Colonic mucosa (tissue), 4 donors: Measurements from ENCODE around the gene SCAF4. TPM values are rescaled to one million over a fixed set of nuclear protein-coding genes. Genes with fewer than 3 reads are reported as not detected.
"Not testable (repeated sequence)": the region's sequence is repeated elsewhere in the genome, so short reads cannot be mapped to it uniquely, and the experiment has no call there.

Source experiments
- DNase-seq: peaks from one replicate; pipeline ENCODE4 v3.0.0-alpha.2; 2020
- H3K27ac ChIP-seq: fragments of 200-600 bp; one replicate; pipeline ENCODE4 v1.8.0; 2021
- H3K27me3 ChIP-seq: fragments of 200-600 bp; one replicate; pipeline ENCODE4 v1.8.0; 2021
- H3K36me3 ChIP-seq: fragments of 200-600 bp; one replicate; pipeline ENCODE4 v1.8.0; 2021
- H3K4me1 ChIP-seq: fragments of 200-600 bp; one replicate; pipeline ENCODE4 v1.8.0; 2021; ENCODE audit warnings: mild to moderate bottlenecking
- H3K4me3 ChIP-seq: fragments of 200-600 bp; one replicate; pipeline ENCODE4 v1.8.0; 2021
- H3K9ac ChIP-seq, 2 donors: one replicate each; pipeline ENCODE4 v1.7.0; 2013; ENCODE audit warnings: control low read depth in 2 of 2, low read depth in 2 of 2, low read length in 2 of 2
- H3K9me3 ChIP-seq: fragments of 200-600 bp; one replicate; pipeline ENCODE4 v1.8.0; 2021
- CTCF ChIP-seq: fragments of 200-600 bp; IDR thresholded peaks from one replicate; pipeline ENCODE4 v1.8.0; 2022; ENCODE audit warnings: antibody characterized with exemption, mild to moderate bottlenecking
- intact Hi-C: fragments of 100-400 bp; cut with DNase I; formaldehyde crosslinking; loops from one replicate; pipeline ENCODE4 v1.14.1; 2022
- total RNA-seq, 2 donors: library from RNA; stranded (reverse); fragmentation: NEBNext Ultra II Directional in 1 of 2; extraction: Animal tissue kit (Norgen Biotek cat#: 25700) in 1 of 2; gene quantifications; one replicate each; pipeline ENCODE4 v1.2.1, GENCODE V29; 2021
- donor health status: healthy.
- donor health status: DM: no; HTN: no; CAD: no.
- donor health status: DM: no; HTN: no; CAD: no.

SCAF4 gene
- total RNA-seq, 2 donors from 2014 or later, result 35.1 to 35.9 TPM

- Histone ChIP-seq H3K4me1 (peaks cover 4% of the 10 kb centered on the region), H3K9ac (no peak overlapping the region), H3K36me3 (peaks cover 9% of the 10 kb centered on the region), H3K27me3 (no peaks in the 10 kb centered on the region), H3K27ac (no peak overlapping the region), H3K4me3 (no peak overlapping the region), H3K9me3 (no peaks in the 10 kb centered on the region)
- intact Hi-C loops, result no loop called here
- no peak for TF ChIP-seq CTCF
- DNase-seq, result no peak
Observed at GRCh38 chr21:31667639-31668038, 64.3 kb downstream of the SCAF4 start.

GRCh38 chr21:31667132-31667531, 64.8 kb downstream of the SCAF4 start:
- no peak for TF ChIP-seq CTCF
- no peak for DNase-seq
- no peaks in the 10 kb centered on the region for H3K27me3 ChIP-seq
- H3K4me1 ChIP-seq, result peaks cover 4% of the 10 kb centered on the region
- intact Hi-C loops, result no loop called here
- H3K9ac ChIP-seq, result no peak overlapping the region
- H3K9me3 ChIP-seq, result no peaks in the 10 kb centered on the region
- peaks cover 9% of the 10 kb centered on the region for H3K36me3 ChIP-seq
- no peak overlapping the region for H3K27ac ChIP-seq
- H3K4me3 ChIP-seq, result no peak overlapping the region

GRCh38 chr21:31666445-31667010, 65.4 kb downstream of the SCAF4 start:
- peaks cover 4% of the 10 kb centered on the region for H3K4me1 ChIP-seq
- H3K9ac ChIP-seq, result no peak overlapping the region
- H3K9me3 ChIP-seq, result no peaks in the 10 kb centered on the region
- intact Hi-C loops, result no loop called here
- H3K4me3 ChIP-seq, result no peak overlapping the region
- H3K36me3 ChIP-seq, result peaks cover 9% of the 10 kb centered on the region
- no peak for TF ChIP-seq CTCF
- DNase-seq, result no peak
- no peaks in the 10 kb centered on the region for H3K27me3 ChIP-seq
- no peak overlapping the region for H3K27ac ChIP-seq

GRCh38 chr21:31665869-31666268, 66.0 kb downstream of the SCAF4 start:
- DNase-seq, H3K27ac ChIP-seq, H3K4me3 ChIP-seq, H3K9me3 ChIP-seq, H3K9ac ChIP-seq, intact Hi-C loops, H3K36me3 ChIP-seq, H3K27me3 ChIP-seq, H3K4me1 ChIP-seq: not testable (repeated sequence)

- H3K9me3 ChIP-seq, result no peaks in the 10 kb centered on the region
- no peak overlapping the region for H3K27ac ChIP-seq
- no peak for TF ChIP-seq CTCF
- intact Hi-C loops, result no loop called here
- H3K36me3 ChIP-seq, result peaks cover 9% of the 10 kb centered on the region
- no peak overlapping the region for H3K4me3 ChIP-seq
- H3K27me3 ChIP-seq, result no peaks in the 10 kb centered on the region
- peaks cover 7% of the 10 kb centered on the region for H3K4me1 ChIP-seq
- no peak overlapping the region for H3K9ac ChIP-seq
- DNase-seq, result no peak
Observed at GRCh38 chr21:31665397-31665796, 66.5 kb downstream of the SCAF4 start.

GRCh38 chr21:31663584-31664249, 68.2 kb downstream of the SCAF4 start:
- Histone ChIP-seq H3K4me1 (peaks cover 7% of the 10 kb centered on the region), H3K36me3 (peaks cover 9% of the 10 kb centered on the region), H3K9ac (no peak overlapping the region), H3K4me3 (no peak overlapping the region), H3K9me3 (no peaks in the 10 kb centered on the region), H3K27me3 (no peaks in the 10 kb centered on the region), H3K27ac (no peak overlapping the region)
- intact Hi-C loops, result no loop called here
- TF ChIP-seq CTCF, result no peak
- DNase-seq, result no peak
